SK-N-MC (cell line): ENCODE data around the gene TSHZ2.

ENCODE experiments used
- DNase-seq: peaks from one replicate; pipeline ENCODE4 v3.0.0-alpha.2; 2011; ENCODE audit warnings: low read depth, low spot score
- H3K27ac ChIP-seq: fragments of 200-600 bp; sonication (generic); 2 replicates; pipeline ENCODE4 v1.5.1; 2016; ENCODE audit warnings: mixed run types
- H3K36me3 ChIP-seq: fragments of 200-600 bp; sonication (generic); 2 replicates; pipeline ENCODE4 v1.6.1; 2017; ENCODE audit warnings: antibody characterized with exemption, low read length, mixed read lengths; ENCODE audit not compliant: insufficient read depth
- H3K4me3 ChIP-seq: fragments of 200-600 bp; sonication (generic); 2 replicates; pipeline ENCODE4 v1.5.1; 2016
- H3K9ac ChIP-seq: fragments of 200-600 bp; sonication (generic); 2 replicates; pipeline ENCODE4 v1.8.0; 2017; ENCODE audit warnings: mixed run types, mixed read lengths; ENCODE audit not compliant: insufficient read length
- H3K9me3 ChIP-seq: fragments of 200-600 bp; sonication (generic); 2 replicates; pipeline ENCODE4 v1.6.1; 2017; ENCODE audit warnings: low read depth, mild to moderate bottlenecking, antibody characterized with exemption, low read length, moderate library complexity, mixed read lengths
- EZH2 ChIP-seq: fragments of 200-600 bp; sonication (generic); IDR thresholded peaks from one replicate; pipeline ENCODE4 v1.6.1; 2017; ENCODE audit warnings: antibody characterized with exemption
- FOXP2 ChIP-seq: optimal IDR thresholded peaks from 2 replicates; pipeline ENCODE3; 2011; ENCODE audit warnings: mild to moderate bottlenecking, moderate library complexity; ENCODE audit not compliant: insufficient read depth; ENCODE audit errors: extremely low read length, control extremely low read depth
- POLR2AphosphoS5 ChIP-seq: IDR thresholded peaks from 2 replicates; pipeline ENCODE4 v1.6.1; 2012; ENCODE audit warnings: mild to moderate bottlenecking, low read depth, low read length, borderline replicate concordance

TSHZ2 gene

GRCh38 chr20:53231061-53231460 lies 258.9 kb downstream of the TSHZ2 start:
- no peak overlapping the region for H3K4me3 ChIP-seq
- no peak overlapping the region for H3K9ac ChIP-seq
- TF ChIP-seq EZH2 (no peak), FOXP2 (no peak), POLR2AphosphoS5 (no peak)
- DNase-seq: no peak
- H3K9me3 ChIP-seq: no peaks in the 10 kb centered on the region
- no peaks in the 10 kb centered on the region for H3K36me3 ChIP-seq
- no peak overlapping the region for H3K27ac ChIP-seq

GRCh38 chr20:53237461-53237860 lies 265.3 kb downstream of the TSHZ2 start:
- Histone ChIP-seq H3K9ac (no peak overlapping the region), H3K27ac (no peak overlapping the region), H3K4me3 (no peak overlapping the region), H3K36me3 (no peaks in the 10 kb centered on the region), H3K9me3 (no peaks in the 10 kb centered on the region)
- DNase-seq: no peak
- TF ChIP-seq EZH2 (no peak), FOXP2 (no peak)

GRCh38 chr20:53238121-53238660 lies 266.0 kb downstream of the TSHZ2 start:
- Histone ChIP-seq H3K36me3 (no peaks in the 10 kb centered on the region), H3K9me3 (no peaks in the 10 kb centered on the region), H3K27ac (no peak overlapping the region), H3K4me3 (no peak overlapping the region), H3K9ac (no peak overlapping the region)
- DNase-seq: no peak
- TF ChIP-seq POLR2AphosphoS5 (no peak), EZH2 (no peak)

- TF ChIP-seq EZH2 (no peak), FOXP2 (no peak), POLR2AphosphoS5 (no peak)
- H3K36me3 ChIP-seq: no peaks in the 10 kb centered on the region
- H3K9ac ChIP-seq: no peak overlapping the region
- no peak for DNase-seq
- no peaks in the 10 kb centered on the region for H3K9me3 ChIP-seq
- no peak overlapping the region for H3K27ac ChIP-seq
- H3K4me3 ChIP-seq: no peak overlapping the region
Measured at GRCh38 chr20:53243152-53243551, 271.0 kb downstream of the TSHZ2 start.

GRCh38 chr20:53244711-53245110 lies 272.6 kb downstream of the TSHZ2 start:
- no peak overlapping the region for H3K4me3 ChIP-seq
- no peaks in the 10 kb centered on the region for H3K36me3 ChIP-seq
- TF ChIP-seq FOXP2 (no peak), EZH2 (no peak), POLR2AphosphoS5 (no peak)
- DNase-seq: no peak
- H3K27ac ChIP-seq: no peak overlapping the region
- no peaks in the 10 kb centered on the region for H3K9me3 ChIP-seq
- no peak overlapping the region for H3K9ac ChIP-seq

- TF ChIP-seq POLR2AphosphoS5: no peak
- TF ChIP-seq FOXP2: no peak
- TF ChIP-seq EZH2: no peak
- Histone ChIP-seq H3K9ac (no peak overlapping the region), H3K27ac (no peak overlapping the region), H3K9me3 (no peaks in the 10 kb centered on the region), H3K4me3 (no peak overlapping the region), H3K36me3 (no peaks in the 10 kb centered on the region)
- DNase-seq: no peak
Measured at GRCh38 chr20:53245574-53245973, 273.4 kb downstream of the TSHZ2 start.

GRCh38 chr20:53247468-53248103 lies 275.4 kb downstream of the TSHZ2 start:
- H3K9me3 ChIP-seq: no peaks in the 10 kb centered on the region
- no peak overlapping the region for H3K27ac ChIP-seq
- H3K9ac ChIP-seq: no peak overlapping the region
- TF ChIP-seq FOXP2 (no peak), EZH2 (no peak), POLR2AphosphoS5 (no peak)
- no peaks in the 10 kb centered on the region for H3K36me3 ChIP-seq
- H3K4me3 ChIP-seq: no peak overlapping the region
- DNase-seq: no peak

- no peaks in the 10 kb centered on the region for H3K9me3 ChIP-seq
- no peak for DNase-seq
- no peak for TF ChIP-seq FOXP2
- TF ChIP-seq POLR2AphosphoS5: no peak
- TF ChIP-seq EZH2: no peak
- H3K4me3 ChIP-seq: no peak overlapping the region
- no peak overlapping the region for H3K9ac ChIP-seq
- H3K36me3 ChIP-seq: no peaks in the 10 kb centered on the region
- H3K27ac ChIP-seq: no peak overlapping the region
Measured at GRCh38 chr20:53250456-53250855, 278.3 kb downstream of the TSHZ2 start.

GRCh38 chr20:53252002-53252401 lies 279.8 kb downstream of the TSHZ2 start:
- H3K36me3 ChIP-seq: no peaks in the 10 kb centered on the region
- H3K4me3 ChIP-seq: no peak overlapping the region
- H3K9me3 ChIP-seq: no peaks in the 10 kb centered on the region
- H3K9ac ChIP-seq: no peak overlapping the region
- H3K27ac ChIP-seq: no peak overlapping the region
- DNase-seq: no peak
- TF ChIP-seq EZH2 (no peak), FOXP2 (no peak), POLR2AphosphoS5 (no peak)
